COLO668 (cell line): Measurements from ENCODE around the gene ITGA8.
"Not testable (repeated sequence)": the region's sequence is repeated elsewhere in the genome, so short reads cannot be mapped to it uniquely, and the experiment has no call there.

Source experiments
- DNase-seq: peaks from one replicate; lab custom pipeline; 2025; ENCODE audit not compliant: unreplicated experiment; lab: John Stamatoyannopoulos, UW

Gene ITGA8

DNA sequence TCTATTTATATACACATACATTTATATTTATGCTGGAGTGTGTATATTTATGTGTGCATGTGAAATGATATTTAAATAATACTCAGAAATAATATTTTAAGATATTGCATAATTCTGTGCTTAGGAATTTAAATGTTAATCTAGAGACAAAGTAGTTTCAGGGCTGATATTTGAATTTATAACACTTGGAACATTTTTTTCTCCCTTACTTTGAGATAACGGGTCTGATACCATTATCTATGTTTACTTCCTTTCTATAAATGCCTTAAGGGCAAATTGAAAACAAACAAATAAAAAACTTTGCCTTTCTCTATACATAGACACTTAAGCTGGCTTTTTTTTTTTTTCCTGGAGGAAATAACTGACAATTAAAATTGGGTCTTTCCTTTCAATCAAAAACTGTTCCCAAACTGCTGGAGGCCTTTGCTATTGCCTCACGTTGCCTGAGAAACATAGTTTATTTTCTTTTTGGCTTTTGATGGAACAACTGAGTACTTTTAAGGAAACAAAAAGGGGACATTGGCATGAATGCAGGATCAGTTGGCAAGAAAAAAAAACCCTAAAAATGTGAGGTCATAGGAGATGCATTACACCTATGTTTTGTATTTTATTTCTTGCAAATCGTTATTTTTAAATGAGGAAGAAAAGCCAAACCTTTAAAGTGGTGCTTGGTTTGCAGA, 98.7 kb downstream of the ITGA8 start:
- DNase-seq = no peak

GRCh38 chr10:15620337-15620736, 99.4 kb downstream of the ITGA8 start:
- no peak for DNase-seq

DNA sequence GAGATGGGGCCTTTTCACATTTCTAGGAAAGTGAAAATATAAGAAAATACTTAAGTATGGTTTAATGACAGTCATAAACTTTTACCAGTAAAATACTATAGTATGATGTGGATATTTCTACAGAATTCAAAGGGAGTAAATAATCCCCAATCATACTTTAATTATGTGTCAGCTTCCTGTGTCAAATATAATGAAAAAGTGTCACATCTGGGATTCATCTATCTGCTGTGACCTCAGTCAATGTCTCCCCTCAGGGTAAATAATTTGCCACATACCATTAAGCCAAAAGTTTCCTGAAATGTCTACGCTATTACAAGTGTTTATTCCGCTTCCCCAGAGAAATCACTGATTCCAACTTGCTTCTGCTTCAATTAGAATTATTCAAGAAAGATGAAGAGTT, 110.5 kb downstream of the ITGA8 start:
- no peak for DNase-seq

- no peak for DNase-seq
Observed at GRCh38 chr10:15606377-15606776, 113.3 kb downstream of the ITGA8 start.

GRCh38 chr10:15605740-15606369, 113.9 kb downstream of the ITGA8 start:
- no peak for DNase-seq

GRCh38 chr10:15603446-15604011, 116.2 kb downstream of the ITGA8 start:
- DNase-seq = no peak

- DNase-seq = no peak
Observed at GRCh38 chr10:15601819-15602218, 117.9 kb downstream of the ITGA8 start.

DNA sequence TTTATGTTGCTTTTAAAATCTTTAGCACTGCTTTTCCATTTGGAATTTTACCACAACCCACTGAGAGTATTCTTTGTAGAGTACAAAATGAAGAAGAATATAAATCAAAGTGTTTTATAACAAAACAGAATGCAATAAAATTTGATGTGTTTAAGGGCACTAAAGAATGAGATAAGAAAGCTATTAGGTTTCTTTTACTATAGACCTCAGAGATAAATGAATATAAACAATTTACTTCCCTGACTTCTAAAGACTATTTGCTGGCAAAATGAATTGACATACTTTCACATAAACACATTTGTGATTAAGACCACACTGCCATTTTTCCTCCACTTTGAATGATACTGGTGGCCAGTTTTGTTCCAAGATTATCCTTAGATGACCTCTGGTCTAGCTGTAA, 124.5 kb downstream of the ITGA8 start:
- DNase-seq = no peak

DNA sequence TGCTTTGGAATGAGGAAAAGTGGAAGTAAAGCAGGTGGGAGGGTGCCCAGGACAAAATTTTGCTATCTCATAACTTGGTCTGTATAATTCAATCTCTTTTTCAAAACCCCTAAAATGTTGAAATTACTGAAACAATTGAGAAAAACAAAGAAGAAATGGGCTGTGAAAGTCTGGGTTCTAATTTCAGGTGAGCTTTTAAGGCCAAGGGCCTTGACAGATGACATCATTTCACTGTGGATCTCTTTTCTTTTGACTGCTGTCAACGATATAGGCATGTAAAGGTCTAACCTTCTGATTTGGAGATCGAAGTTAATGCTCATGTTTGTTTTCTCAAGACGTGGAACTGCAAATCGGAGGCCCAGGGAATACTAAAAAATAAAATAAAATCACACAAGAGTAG, 127.8 kb downstream of the ITGA8 start:
- no peak for DNase-seq

- DNase-seq = no peak
Observed at GRCh38 chr10:15591431-15591830, 128.3 kb downstream of the ITGA8 start.

DNA sequence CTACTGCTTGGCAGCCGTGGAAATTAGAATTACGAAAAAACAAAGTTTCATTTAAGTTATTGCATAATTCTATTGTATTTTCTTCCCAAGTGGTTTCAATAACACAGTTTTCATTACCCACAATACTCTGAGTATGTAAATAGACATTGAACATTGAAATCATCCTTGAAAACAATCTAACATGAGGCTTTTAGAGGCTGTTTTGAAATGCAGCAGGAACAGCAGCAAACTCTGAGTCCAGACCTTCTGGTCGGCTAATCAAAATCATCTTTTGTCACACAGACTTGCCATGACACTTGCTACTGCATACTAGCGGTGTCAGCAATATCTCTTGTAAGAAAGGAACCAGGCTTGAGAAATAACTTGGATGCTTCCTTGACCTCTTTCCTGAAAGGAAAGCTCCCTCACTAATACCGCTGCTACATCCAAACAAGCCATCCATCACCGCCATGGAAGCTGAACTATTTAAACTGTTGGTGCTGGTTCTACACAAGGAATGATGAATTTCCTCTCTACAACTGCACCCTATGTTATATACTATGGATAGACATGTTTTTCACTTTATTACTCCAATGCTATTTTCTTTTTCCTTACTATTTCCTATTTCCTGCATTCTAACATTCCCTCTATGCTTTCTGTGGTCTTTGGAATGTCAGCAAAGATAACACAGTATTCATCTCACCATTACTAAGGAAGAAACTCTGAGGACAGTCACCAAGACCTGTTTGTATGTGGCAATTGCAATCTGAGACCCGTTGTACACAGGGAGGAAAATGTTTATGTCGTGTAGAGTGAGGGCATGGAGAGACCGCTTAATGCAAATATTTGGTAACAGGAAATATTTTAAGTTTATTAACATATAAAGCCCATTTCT, 130.8 kb downstream of the ITGA8 start:
- no peak for DNase-seq

GRCh38 chr10:15588151-15588550, 131.6 kb downstream of the ITGA8 start:
- DNase-seq = no peak

GRCh38 chr10:15587271-15587670, 132.5 kb downstream of the ITGA8 start:
- no peak for DNase-seq

DNA sequence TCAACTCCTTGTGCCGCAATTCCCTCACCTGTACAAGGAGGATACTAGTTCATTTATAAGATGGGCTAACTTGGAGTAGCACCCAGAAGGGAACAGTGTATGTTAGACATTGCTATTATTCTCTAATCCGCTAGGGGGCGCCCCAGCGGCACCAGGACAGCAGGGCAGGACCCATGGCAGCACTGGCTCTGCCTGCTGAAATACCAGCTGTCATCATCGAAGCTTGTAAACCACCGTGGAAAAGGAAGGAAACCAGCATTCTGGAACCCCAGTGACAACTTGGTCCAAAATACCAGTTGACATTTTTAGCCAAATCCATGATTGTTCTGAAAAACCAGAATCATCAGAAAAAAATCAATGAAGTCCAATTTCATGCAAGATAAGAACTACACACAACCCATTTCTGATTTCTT, 134.4 kb downstream of the ITGA8 start:
- peak; percentile 21 for DNase-seq

DNA sequence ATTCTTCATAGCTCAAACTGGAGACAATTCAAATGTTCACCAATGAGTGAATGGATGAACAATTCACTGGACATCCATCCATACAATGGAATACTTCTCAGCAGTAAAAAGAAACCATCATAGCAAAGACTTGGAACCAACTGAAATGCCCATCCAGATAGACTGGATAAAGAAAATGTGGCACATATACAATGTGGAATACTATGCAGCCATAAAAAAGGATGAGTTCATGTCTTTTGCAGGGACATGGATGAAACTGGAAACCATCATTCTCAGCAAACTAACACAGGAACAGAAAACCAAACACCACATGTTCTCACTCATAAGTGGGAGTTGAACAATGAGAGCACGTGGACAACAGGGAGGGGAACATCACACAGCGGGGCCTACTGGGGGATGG, 136.8 kb downstream of the ITGA8 start:
- DNase-seq = not testable (repeated sequence)

GRCh38 chr10:15579605-15580004, 140.1 kb downstream of the ITGA8 start:
- DNase-seq = no peak

DNA sequence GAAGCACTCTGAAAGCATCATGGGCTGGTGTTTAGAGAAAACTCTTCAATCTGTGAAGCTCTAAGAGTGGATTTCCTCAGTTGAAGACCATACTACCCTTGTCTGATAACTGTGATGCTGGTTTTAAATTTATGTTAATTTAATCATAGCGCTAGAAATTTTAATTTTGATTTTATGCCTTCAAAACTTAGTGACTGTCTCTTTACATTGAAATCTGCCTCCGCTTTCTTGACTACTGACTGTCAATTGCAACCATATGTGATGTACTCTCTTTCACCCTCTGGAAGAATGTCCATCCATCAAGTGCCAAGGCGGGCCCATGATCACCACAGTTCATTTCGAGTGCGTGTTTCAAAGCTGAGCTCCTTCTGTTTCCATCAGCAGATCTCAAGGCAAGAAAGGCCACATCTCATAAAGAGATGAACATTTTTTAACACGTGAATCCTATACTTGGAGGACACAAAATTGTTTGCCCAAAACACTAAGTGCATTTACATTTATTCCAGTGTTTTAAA, 147.1 kb downstream of the ITGA8 start:
- DNase-seq = no peak

GRCh38 chr10:15571575-15571974, 148.1 kb downstream of the ITGA8 start:
- no peak for DNase-seq

DNA sequence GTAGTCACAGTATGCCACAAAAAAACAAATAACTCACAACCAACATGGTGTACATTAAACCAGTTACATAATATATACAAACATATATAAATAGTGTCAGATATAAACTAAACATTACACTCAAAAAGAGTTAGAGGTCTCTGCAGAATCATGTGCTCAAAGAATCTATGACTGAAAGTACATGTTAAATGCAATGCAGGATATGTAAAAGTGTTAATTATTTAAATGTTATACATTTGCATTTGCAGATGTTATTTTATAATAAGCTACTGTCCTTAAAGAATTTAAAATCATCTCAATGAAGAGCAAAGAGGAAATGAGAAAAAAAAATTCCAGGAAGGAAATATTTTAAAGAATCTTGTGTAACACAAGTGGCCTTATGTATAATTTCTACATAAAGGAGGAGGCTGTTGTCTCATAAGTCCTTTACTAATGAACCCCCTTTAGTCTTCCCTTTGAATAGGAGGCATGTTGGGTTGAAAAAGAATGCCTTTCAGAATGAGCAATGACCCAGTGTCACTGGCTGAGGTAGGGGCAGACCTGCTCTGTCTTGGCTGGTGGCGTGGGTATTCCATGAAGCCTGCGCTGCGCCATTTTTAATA, 148.9 kb downstream of the ITGA8 start:
- DNase-seq = no peak

DNA sequence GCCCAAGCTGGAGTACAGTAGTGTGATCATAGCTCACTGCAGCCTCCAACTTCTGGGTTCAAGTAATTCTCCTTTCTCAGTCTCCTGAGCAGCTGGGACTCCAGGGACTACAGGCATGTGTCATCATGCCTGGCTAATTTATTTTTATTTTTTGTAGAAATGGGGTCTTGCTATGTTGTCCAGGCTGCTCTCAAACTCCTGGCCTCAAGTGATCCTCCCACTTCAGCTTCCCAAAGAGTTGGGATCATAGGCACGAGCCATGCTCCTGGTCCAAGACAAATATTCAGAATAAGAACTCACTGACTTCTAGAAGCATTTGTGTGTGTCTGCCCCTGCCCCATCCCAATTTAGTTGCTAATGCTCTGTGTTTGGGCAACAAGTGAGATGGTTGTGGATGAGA, 151.8 kb downstream of the ITGA8 start:
- no peak for DNase-seq

- no peak for DNase-seq
Observed at GRCh38 chr10:15563246-15563645, 156.5 kb downstream of the ITGA8 start.
